ENCODE measurements around the gene RHOH. TPM values are rescaled to one million over a fixed set of nuclear protein-coding genes. Genes with fewer than 3 reads are reported as not detected.

The RHOH gene
- total and polyA plus RNA-seq, 9 of the 15 experiments (the other 6 are each of a cell fraction or from before 2014, with no cell fraction given), result 14.3 to 37.7 (median 23.2) TPM

DNA sequence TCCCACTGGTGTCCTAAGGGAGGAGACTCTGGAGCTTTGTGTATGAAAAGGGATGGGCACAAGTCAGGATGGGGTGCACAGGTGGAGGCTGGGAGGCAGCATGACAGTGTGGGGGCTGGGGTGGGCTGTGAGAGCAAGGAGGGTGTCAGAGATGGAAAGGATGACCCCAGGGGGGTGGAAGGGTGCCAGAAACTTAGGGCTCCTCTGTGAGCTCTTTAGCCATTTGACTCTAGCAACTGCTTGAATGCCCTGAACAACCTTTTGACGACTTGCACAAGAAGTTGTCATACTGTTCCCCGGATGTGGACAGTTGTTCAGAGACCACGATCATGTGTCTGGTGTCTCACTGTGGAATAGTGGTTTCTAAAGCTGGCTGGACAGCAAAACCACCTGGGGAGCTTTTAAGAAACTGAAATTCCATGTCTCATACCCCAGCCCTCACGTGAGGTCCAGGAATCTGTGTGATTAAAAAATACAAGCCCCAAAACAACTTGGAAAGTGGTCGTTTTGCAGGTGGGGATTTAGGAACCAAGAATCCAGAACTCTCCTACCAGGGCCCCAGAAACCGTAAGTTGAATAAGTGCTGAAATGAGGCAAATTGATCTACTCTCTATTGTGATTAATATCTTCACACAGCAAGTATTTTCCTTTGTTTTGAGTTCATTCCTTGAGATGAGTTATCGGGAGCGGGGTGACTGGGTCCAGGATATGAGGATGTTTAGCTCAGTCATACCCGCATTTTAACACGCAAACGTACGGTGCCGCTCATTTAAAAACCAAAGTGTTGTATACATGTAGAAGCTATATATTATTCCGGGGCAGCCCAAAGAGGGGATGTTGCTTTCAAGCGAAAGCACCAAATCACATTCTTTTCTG lies 3.4 kb downstream of the RHOH start (continued):
- no peak for TF ChIP-seq SLC30A9 (CRISPR knock-in tag; IDR thresholded peaks at IDR 0.05)
- TF ChIP-seq SAP30 (IDR thresholded peaks at IDR 0.05; ENCODE audit: borderline replicate concordance, insufficient read depth, low read depth, low read length, poor library complexity, severe bottlenecking), result no peak
- no peak for TF ChIP-seq U2AF2 (optimal IDR thresholded peaks at IDR 0.05; ENCODE audit: low read depth, low read length)
- TF ChIP-seq ZBTB7A (IDR thresholded peaks at IDR 0.05; ENCODE audit: borderline replicate concordance, control insufficient read depth, low read depth, low read length), result peak; percentile 36; the same call in 1 of the 2 replicates
- no peak for TF ChIP-seq ADNP (tag; IDR thresholded peaks at IDR 0.05)
- no peak for TF ChIP-seq TEAD4 (IDR thresholded peaks at IDR 0.05; ENCODE audit: low read length)
- TF ChIP-seq TEAD4 (CRISPR knock-in tag; IDR thresholded peaks at IDR 0.05; ENCODE audit: borderline replicate concordance), result no peak
- TF ChIP-seq TAF1 (IDR thresholded peaks at IDR 0.05; ENCODE audit: control insufficient read depth, extremely low read depth, insufficient read depth, low read length, severe bottlenecking), result peak; percentile 12
- no peak for TF ChIP-seq NFXL1 (CRISPR knock-in tag; IDR thresholded peaks at IDR 0.05)
- no peak for TF ChIP-seq TARDBP (IDR thresholded peaks at IDR 0.05)
- TF ChIP-seq NFIC (IDR thresholded peaks at IDR 0.05), result peak; percentile 82
- 0 out of 2 replicates have a peak, but pooled peaks have one; percentile 4 for TF ChIP-seq C11orf30 (IDR thresholded peaks at IDR 0.05; ENCODE audit: low read depth)
- no peak for TF ChIP-seq TEAD1 (CRISPR knock-in tag; IDR thresholded peaks at IDR 0.05)
- TF ChIP-seq POLR2AphosphoS5 (IDR thresholded peaks at IDR 0.05; ENCODE audit: control insufficient read depth, insufficient read depth, low read depth, low read length), result peak; percentile 34; the same call in 1 of the 2 replicates
- no peak for TF ChIP-seq HNRNPL (IDR thresholded peaks at IDR 0.05; ENCODE audit: low read depth, low read length)
- no peak for TF ChIP-seq SAFB (IDR thresholded peaks at IDR 0.05; ENCODE audit: borderline replicate concordance, low read depth, low read length)
- TF ChIP-seq GTF2E2 (tag; IDR thresholded peaks at IDR 0.05), result peak; percentile 92
- no peak; the same call in 1 of the 2 replicates for TF ChIP-seq NBN (IDR thresholded peaks at IDR 0.05; ENCODE audit: low read depth)
- TF ChIP-seq, protein P1, sequence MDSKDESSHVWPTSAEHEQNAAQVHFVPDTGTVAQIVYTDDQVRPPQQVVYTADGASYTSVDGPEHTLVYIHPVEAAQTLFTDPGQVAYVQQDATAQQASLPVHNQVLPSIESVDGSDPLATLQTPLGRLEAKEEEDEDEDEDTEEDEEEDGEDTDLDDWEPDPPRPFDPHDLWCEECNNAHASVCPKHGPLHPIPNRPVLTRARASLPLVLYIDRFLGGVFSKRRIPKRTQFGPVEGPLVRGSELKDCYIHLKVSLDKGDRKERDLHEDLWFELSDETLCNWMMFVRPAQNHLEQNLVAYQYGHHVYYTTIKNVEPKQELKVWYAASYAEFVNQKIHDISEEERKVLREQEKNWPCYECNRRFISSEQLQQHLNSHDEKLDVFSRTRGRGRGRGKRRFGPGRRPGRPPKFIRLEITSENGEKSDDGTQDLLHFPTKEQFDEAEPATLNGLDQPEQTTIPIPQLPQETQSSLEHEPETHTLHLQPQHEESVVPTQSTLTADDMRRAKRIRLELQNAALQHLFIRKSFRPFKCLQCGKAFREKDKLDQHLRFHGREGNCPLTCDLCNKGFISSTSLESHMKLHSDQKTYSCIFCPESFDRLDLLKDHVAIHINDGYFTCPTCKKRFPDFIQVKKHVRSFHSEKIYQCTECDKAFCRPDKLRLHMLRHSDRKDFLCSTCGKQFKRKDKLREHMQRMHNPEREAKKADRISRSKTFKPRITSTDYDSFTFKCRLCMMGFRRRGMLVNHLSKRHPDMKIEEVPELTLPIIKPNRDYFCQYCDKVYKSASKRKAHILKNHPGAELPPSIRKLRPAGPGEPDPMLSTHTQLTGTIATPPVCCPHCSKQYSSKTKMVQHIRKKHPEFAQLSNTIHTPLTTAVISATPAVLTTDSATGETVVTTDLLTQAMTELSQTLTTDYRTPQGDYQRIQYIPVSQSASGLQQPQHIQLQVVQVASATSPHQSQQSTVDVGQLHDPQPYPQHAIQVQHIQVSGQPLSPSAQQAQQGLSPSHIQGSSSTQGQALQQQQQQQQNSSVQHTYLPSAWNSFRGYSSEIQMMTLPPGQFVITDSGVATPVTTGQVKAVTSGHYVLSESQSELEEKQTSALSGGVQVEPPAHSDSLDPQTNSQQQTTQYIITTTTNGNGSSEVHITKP (IDR thresholded peaks at IDR 0.05; ENCODE audit: partially characterized antibody), result peak; percentile 30
- no peak for TF ChIP-seq SP1 (CRISPR knock-in tag; IDR thresholded peaks at IDR 0.05)
- TF ChIP-seq, protein P2, sequence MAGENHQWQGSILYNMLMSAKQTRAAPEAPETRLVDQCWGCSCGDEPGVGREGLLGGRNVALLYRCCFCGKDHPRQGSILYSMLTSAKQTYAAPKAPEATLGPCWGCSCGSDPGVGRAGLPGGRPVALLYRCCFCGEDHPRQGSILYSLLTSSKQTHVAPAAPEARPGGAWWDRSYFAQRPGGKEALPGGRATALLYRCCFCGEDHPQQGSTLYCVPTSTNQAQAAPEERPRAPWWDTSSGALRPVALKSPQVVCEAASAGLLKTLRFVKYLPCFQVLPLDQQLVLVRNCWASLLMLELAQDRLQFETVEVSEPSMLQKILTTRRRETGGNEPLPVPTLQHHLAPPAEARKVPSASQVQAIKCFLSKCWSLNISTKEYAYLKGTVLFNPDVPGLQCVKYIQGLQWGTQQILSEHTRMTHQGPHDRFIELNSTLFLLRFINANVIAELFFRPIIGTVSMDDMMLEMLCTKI (IDR thresholded peaks at IDR 0.05; ENCODE audit: partially characterized antibody), result no peak
- TF ChIP-seq ZKSCAN3 (CRISPR knock-in tag; IDR thresholded peaks at IDR 0.05), result no peak
- TF ChIP-seq TSC22D4 (tag; IDR thresholded peaks at IDR 0.05), result no peak
- TF ChIP-seq CBFB (CRISPR knock-in tag; IDR thresholded peaks at IDR 0.05), result no peak
- TF ChIP-seq BCL6 (CRISPR knock-in tag; IDR thresholded peaks at IDR 0.05), result no peak

Data from K562 (cell line).